CD4-positive, alpha-beta T cell (primary cell): ENCODE measurements around the gene SLC19A1. TPM values are rescaled to one million over a fixed set of nuclear protein-coding genes. Genes with fewer than 3 reads are reported as not detected.

Source experiments
- ATAC-seq: fragments of 200-7000 bp; cut with Tn5 transposase; one replicate; pipeline ENCODE4 v1.10.0; 2022; ENCODE audit warnings: mild to moderate bottlenecking; ENCODE audit not compliant: poor library complexity
- CTCF ChIA-PET: fragments of 350-600 bp; sonication (Branson Sonifier 250); formaldehyde crosslinking; loops from one replicate; lab custom pipeline; 2021; ENCODE audit warnings: antibody characterized with exemption, inconsistent platforms; lab: Charles Lee
- POLR2A ChIA-PET: fragments of 350-600 bp; sonication (Branson Sonifier 250); formaldehyde crosslinking; loops from one replicate; lab custom pipeline; 2021; ENCODE audit warnings: antibody characterized with exemption, inconsistent platforms; lab: Charles Lee
- DNase-seq, 14 experiments: peaks; one replicate each; pipeline ENCODE4 v3.0.0-alpha.2; 2013 to 2020; ENCODE audit warnings: mixed read lengths in 2 of 14
- H3K27ac ChIP-seq, 2 donors: one replicate each; pipeline versions ENCODE4 v1.5.1 to v1.7.0; 2013; ENCODE audit warnings: low read length in 2 of 2, low read depth in 1 of 2, mild to moderate bottlenecking in 1 of 2
- H3K27me3 ChIP-seq, 2 experiments: 1 replicate in 1 of 2; 2 replicates in 1 of 2; pipeline versions ENCODE4 v1.6.1 to v1.7.0; 2013; ENCODE audit warnings: low read length in 2 of 2, control low read depth in 1 of 2, mild to moderate bottlenecking in 1 of 2, moderate library complexity in 1 of 2; ENCODE audit not compliant: insufficient read depth in 2 of 2, control insufficient read depth in 1 of 2
- H3K36me3 ChIP-seq: one replicate; pipeline ENCODE4 v1.6.1; 2013; ENCODE audit warnings: low read length, control low read depth; ENCODE audit not compliant: insufficient read depth
- H3K4me1 ChIP-seq: one replicate; pipeline ENCODE4 v1.6.1; 2013; ENCODE audit warnings: low read length, control low read depth; ENCODE audit not compliant: insufficient read depth
- H3K4me3 ChIP-seq: one replicate; pipeline ENCODE4 v1.5.1; 2013; ENCODE audit warnings: mild to moderate bottlenecking, low read length, moderate library complexity
- H3K9me3 ChIP-seq, 2 experiments: 1 replicate in 1 of 2; 2 replicates in 1 of 2; pipeline versions ENCODE4 v1.6.1 to v1.7.0; 2013; ENCODE audit warnings: low read length in 2 of 2, mild to moderate bottlenecking in 2 of 2, control low read depth in 1 of 2, moderate library complexity in 1 of 2; ENCODE audit not compliant: control insufficient read depth in 1 of 2, insufficient read depth in 1 of 2
- H3K27ac Mint-ChIP-seq: one replicate; pipeline ENCODE4 v1.8.0; 2020; ENCODE audit warnings: mixed read lengths
- H3K27me3 Mint-ChIP-seq: one replicate; pipeline ENCODE4 v1.8.0; 2021; ENCODE audit warnings: mixed read lengths
- H3K36me3 Mint-ChIP-seq: one replicate; pipeline ENCODE4 v1.8.0; 2021; ENCODE audit warnings: low read depth, mixed read lengths
- H3K4me1 Mint-ChIP-seq: one replicate; pipeline ENCODE4 v1.8.0; 2021; ENCODE audit warnings: low read depth, mixed read lengths
- H3K4me3 Mint-ChIP-seq: one replicate; pipeline ENCODE4 v1.8.0; 2020; ENCODE audit warnings: mild to moderate bottlenecking, mixed read lengths
- H3K9me3 Mint-ChIP-seq: one replicate; pipeline ENCODE4 v1.8.0; 2020; ENCODE audit warnings: mixed read lengths
- intact Hi-C, 2 experiments: fragments of 100-400 bp; cut with DNase I in 1 of 2; cut with micrococcal nuclease in 1 of 2; formaldehyde crosslinking; loops; one replicate each; pipeline versions ENCODE4 v1.15.1 to v1.9.0; 2023 to 2025; cut with DNase I, micrococcal nuclease
- total RNA-seq, 174 experiments: library from RNA in 2 of 174; stranded (reverse) in 2 of 174; gene quantifications; one replicate each; pipeline ENCODE4 v1.2.3 and lab custom pipeline; 2021 to 2026
- TF ChIP-seq, protein P1 (sequence below): fragments of 200-600 bp; IDR thresholded peaks from one replicate; pipeline ENCODE4 v1.8.0; 2022; ENCODE audit warnings: antibody characterized with exemption, mild to moderate bottlenecking

The SLC19A1 gene
- total RNA-seq, 2 experiments from 2014 or later = 11.5 to 12.0 TPM

DNA sequence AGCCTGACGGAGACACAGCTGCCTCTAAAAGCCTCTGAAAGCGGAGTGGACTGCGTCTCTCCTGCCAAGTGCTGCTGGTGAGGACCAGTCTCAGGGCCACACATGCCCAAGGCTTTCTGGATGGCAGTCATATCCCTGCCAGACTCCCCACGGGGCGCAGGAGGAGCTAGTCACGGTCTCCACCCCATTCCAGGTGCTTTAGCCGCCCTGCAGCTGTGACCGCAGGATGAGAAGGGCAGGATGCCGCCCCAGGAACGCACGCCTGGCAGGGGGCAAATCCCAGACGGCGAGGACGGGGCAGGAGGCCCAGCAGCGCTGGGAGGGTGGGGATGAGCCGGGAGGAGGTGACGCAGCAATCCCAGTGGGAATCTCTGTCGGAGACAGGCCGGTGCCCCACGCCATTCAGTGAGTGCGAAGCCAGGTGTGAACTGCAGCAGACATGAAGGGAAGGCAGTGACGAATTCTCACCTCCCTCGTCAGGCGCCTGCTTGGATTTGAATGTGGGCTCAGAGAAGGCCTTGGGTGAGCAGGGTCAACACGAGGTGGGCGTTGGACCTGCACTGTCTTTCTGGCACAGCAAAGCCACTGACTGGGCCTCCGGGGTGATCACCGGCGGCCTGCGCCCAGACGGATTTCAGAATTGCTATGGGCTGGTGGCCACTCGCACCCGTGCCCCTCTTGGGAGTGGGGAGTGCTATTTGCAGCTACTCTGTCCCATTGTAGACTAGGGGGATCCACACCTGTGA is 38.5 kb upstream of the SLC19A1 start:
- ATAC-seq (no peak), DNase-seq (no peak)
- H3K27me3 Mint-ChIP-seq = no peaks in the 10 kb centered on the region
- Histone ChIP-seq H3K4me3 (no peak overlapping the region), H3K36me3 (no peaks in the 10 kb centered on the region), H3K27me3 (peaks cover 0 to 3% of the 10 kb centered on the region in 2 experiments), H3K27ac (no peak overlapping the region), H3K4me1 (no peaks in the 10 kb centered on the region), H3K9me3 (peaks cover 0 to 13% of the 10 kb centered on the region in 2 experiments)
- ChIA-PET CTCF (no interaction called here), POLR2A (no interaction called here)
- H3K36me3 Mint-ChIP-seq = no peaks in the 10 kb centered on the region
- H3K9me3 Mint-ChIP-seq = peaks cover 2% of the 10 kb centered on the region
- TF ChIP-seq, protein P1, sequence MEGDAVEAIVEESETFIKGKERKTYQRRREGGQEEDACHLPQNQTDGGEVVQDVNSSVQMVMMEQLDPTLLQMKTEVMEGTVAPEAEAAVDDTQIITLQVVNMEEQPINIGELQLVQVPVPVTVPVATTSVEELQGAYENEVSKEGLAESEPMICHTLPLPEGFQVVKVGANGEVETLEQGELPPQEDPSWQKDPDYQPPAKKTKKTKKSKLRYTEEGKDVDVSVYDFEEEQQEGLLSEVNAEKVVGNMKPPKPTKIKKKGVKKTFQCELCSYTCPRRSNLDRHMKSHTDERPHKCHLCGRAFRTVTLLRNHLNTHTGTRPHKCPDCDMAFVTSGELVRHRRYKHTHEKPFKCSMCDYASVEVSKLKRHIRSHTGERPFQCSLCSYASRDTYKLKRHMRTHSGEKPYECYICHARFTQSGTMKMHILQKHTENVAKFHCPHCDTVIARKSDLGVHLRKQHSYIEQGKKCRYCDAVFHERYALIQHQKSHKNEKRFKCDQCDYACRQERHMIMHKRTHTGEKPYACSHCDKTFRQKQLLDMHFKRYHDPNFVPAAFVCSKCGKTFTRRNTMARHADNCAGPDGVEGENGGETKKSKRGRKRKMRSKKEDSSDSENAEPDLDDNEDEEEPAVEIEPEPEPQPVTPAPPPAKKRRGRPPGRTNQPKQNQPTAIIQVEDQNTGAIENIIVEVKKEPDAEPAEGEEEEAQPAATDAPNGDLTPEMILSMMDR = no peak
- no peak overlapping the region for H3K27ac Mint-ChIP-seq
- H3K4me3 Mint-ChIP-seq = no peak overlapping the region
- H3K4me1 Mint-ChIP-seq = no peaks in the 10 kb centered on the region
- intact Hi-C loops = no loop called here

DNA sequence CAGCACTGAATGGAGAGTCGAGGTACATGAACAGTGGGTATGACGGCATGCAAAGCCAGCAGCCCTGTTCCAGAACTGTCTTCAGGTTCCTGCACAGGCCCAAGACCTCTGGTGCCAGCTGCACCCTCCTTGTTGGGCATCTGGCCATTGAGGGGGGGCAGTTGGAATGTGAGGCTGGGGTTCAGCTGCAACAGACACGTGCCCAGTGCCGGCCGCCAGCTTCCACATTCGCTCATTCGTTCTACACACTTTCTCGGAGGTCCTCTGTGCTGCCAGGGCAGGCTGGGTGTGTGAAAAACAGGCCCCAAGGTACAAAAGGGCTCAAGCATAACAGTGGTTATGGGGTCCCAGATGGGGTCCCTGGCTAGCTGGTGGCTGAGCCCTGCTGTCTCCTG is 37.9 kb upstream of the SLC19A1 start:
- no peak overlapping the region for H3K27ac ChIP-seq
- ChIA-PET CTCF (no interaction called here), POLR2A (no interaction called here)
- H3K4me1 ChIP-seq = no peaks in the 10 kb centered on the region
- H3K4me1 Mint-ChIP-seq = no peaks in the 10 kb centered on the region
- H3K27me3 Mint-ChIP-seq = no peaks in the 10 kb centered on the region
- no peak for DNase-seq
- no peak for ATAC-seq
- H3K4me3 Mint-ChIP-seq = no peak overlapping the region
- peaks cover 0 to 3% of the 10 kb centered on the region in 2 experiments for H3K27me3 ChIP-seq
- H3K4me3 ChIP-seq = no peak overlapping the region
- intact Hi-C loops = no loop called here
- no peak overlapping the region for H3K27ac Mint-ChIP-seq
- no peaks in the 10 kb centered on the region for H3K36me3 ChIP-seq
- H3K9me3 Mint-ChIP-seq = peaks cover 2% of the 10 kb centered on the region
- no peaks in the 10 kb centered on the region for H3K36me3 Mint-ChIP-seq
- H3K9me3 ChIP-seq = peaks cover 0 to 13% of the 10 kb centered on the region in 2 experiments
- TF ChIP-seq, protein P1 = no peak

DNA sequence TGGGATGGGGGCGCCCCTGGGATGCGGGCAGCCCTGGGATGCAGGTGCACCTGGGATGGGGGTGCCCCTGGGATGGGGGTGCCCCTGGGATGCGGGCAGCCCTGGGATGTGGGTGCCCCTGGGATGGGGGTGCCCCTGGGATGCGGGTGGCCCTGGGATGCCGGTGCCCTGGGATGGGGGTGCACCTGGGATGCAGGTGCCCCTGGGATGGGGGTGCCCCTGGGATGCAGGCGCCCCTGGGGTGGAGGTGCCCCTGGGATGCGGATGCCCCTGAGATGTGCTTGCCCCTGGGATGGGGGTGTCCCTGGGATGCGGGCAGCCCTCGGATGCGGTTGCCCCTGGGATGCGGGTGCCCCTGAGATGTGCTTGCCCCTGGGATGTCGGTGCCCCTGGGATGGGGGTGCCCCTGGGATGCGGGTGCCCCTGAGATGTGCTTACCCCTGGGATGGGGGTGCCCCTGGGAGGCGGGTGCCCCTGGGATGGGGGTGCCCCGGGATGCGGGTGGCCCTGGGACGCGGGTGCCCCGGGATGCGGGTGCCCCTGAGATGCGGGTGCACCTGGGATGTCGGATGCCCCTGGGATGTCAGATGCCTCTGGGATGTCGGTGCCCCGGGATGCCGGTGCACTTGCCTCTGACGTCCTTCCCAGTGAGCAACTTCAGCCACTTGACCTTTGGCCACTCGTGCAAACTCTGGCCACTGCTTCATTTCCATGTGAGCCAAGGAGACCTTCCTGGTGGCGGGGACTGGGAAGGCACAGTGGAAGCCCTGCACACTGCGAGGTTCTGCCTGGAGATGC is 37.3 kb upstream of the SLC19A1 start:
- Mint-ChIP-seq H3K27me3 (no peaks in the 10 kb centered on the region), H3K36me3 (no peaks in the 10 kb centered on the region), H3K4me3 (no peak overlapping the region), H3K4me1 (no peaks in the 10 kb centered on the region), H3K27ac (no peak overlapping the region), H3K9me3 (peaks cover 2% of the 10 kb centered on the region)
- DNase-seq (no peak), ATAC-seq (no peak)
- Histone ChIP-seq H3K27ac (no peak overlapping the region), H3K4me3 (no peak overlapping the region), H3K9me3 (peaks cover 0 to 8% of the 10 kb centered on the region in 2 experiments), H3K4me1 (no peaks in the 10 kb centered on the region), H3K27me3 (no peaks in the 10 kb centered on the region), H3K36me3 (no peaks in the 10 kb centered on the region)
- intact Hi-C loops = no loop called here
- ChIA-PET CTCF (no interaction called here), POLR2A (no interaction called here)
- TF ChIP-seq, protein P1 = no peak
